ENCODE data around the gene C8A. TPM values are rescaled to one million over a fixed set of nuclear protein-coding genes. Genes with fewer than 3 reads are reported as not detected.

Gene C8A
- total RNA-seq, 4 donors from 2014 or later = 1.2 TPM; not detected in 3

DNA sequence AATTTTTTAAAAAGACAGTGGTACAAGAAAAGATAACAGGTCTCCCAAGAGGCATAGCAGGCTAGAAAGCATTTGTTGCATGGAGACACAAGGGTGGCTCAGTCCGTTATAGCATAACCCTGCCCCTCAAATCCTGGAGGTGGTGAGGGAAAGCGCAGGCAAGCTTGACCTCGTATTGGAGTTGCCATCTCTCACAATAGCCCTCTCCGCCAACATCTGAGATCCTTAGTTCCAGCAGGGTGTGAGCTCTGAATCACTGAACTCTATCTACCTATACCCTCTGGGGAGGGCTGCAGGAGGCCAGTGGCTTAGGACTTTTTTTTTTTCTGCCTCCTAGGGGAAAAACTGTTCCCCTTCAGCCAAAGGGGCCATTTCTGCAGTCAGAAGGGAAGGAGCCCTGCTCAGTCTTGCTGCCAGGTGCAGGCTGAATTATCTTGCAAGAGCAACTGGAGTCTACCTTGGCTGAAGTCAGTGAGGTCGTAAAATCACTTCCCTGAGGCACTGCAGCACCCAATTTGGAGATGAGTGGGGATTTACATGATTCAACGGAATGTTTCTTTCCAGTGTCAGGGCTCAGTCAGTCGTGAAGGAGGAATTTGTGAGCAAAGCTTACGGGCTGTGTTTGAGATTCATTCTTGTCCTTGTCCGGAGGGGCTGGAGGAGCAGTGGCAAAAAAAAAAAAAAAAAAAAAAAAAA, 17.2 kb upstream of the C8A start:
- TF ChIP-seq, protein P1, sequence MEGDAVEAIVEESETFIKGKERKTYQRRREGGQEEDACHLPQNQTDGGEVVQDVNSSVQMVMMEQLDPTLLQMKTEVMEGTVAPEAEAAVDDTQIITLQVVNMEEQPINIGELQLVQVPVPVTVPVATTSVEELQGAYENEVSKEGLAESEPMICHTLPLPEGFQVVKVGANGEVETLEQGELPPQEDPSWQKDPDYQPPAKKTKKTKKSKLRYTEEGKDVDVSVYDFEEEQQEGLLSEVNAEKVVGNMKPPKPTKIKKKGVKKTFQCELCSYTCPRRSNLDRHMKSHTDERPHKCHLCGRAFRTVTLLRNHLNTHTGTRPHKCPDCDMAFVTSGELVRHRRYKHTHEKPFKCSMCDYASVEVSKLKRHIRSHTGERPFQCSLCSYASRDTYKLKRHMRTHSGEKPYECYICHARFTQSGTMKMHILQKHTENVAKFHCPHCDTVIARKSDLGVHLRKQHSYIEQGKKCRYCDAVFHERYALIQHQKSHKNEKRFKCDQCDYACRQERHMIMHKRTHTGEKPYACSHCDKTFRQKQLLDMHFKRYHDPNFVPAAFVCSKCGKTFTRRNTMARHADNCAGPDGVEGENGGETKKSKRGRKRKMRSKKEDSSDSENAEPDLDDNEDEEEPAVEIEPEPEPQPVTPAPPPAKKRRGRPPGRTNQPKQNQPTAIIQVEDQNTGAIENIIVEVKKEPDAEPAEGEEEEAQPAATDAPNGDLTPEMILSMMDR (IDR thresholded peaks at IDR 0.05) = no peak
- no peak for TF ChIP-seq EP300 (IDR thresholded peaks at IDR 0.05)
- TF ChIP-seq POLR2A (IDR thresholded peaks at IDR 0.05) = no peak
- no peak for TF ChIP-seq POLR2AphosphoS5 (IDR thresholded peaks at IDR 0.05)
- Histone ChIP-seq H3K36me3 (no peaks in the 10 kb centered on the region), H3K4me1 (no peaks in the 10 kb centered on the region), H3K9me3 (peaks cover 5% of the 10 kb centered on the region), H3K4me3 (no peak overlapping the region), H3K27me3 (peaks cover 13% of the 10 kb centered on the region), H3K27ac (no peak overlapping the region)
- WGBS = 34% methylated on average over 9 of the region's 9 CpGs
- DNase-seq (ENCODE audit: low spot score in 2 of 2) = no peak

- Histone ChIP-seq H3K27me3 (peaks cover 13% of the 10 kb centered on the region), H3K4me3 (no peak overlapping the region), H3K27ac (no peak overlapping the region), H3K36me3 (no peaks in the 10 kb centered on the region), H3K9me3 (peaks cover 5% of the 10 kb centered on the region), H3K4me1 (no peaks in the 10 kb centered on the region)
- no peak for DNase-seq (ENCODE audit: low spot score in 2 of 2)
- TF ChIP-seq, protein P1 (IDR thresholded peaks at IDR 0.05) = no peak
- no peak for TF ChIP-seq EP300 (IDR thresholded peaks at IDR 0.05)
- TF ChIP-seq POLR2AphosphoS5 (IDR thresholded peaks at IDR 0.05) = no peak
- no peak for TF ChIP-seq POLR2A (IDR thresholded peaks at IDR 0.05)
- WGBS = 82% methylated on average over 3 of the region's 3 CpGs
Observed at GRCh38 chr1:56838759-56839158, 15.8 kb upstream of the C8A start.

DNA sequence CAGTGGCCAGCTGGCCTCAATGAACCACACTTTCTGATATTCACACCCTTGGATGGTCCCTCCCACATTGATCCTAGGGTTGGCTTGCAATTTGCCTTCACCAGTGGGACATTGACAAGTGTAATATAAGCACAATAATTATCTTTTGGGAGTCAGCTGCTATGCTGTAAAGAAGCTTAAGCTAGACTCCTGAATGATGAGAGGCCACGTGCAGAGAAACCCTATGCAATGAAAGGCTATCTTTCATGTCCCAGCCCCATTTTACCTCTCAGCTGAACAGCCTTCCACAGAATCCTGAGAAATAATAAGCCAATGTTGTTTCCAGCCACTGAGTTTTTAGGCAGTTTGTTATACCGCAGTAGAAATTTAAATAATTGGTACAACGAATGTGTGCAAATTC, 11.1 kb upstream of the C8A start:
- Histone ChIP-seq H3K4me1 (no peaks in the 10 kb centered on the region), H3K36me3 (no peaks in the 10 kb centered on the region), H3K9me3 (peaks cover 5% of the 10 kb centered on the region), H3K27me3 (peaks cover 22% of the 10 kb centered on the region), H3K4me3 (no peak overlapping the region), H3K27ac (no peak overlapping the region)
- DNase-seq (ENCODE audit: low spot score in 2 of 2) = no peak
- no peak for TF ChIP-seq POLR2AphosphoS5 (IDR thresholded peaks at IDR 0.05)
- no peak for TF ChIP-seq POLR2A (IDR thresholded peaks at IDR 0.05)
- TF ChIP-seq EP300 (IDR thresholded peaks at IDR 0.05) = no peak
- TF ChIP-seq, protein P1 (IDR thresholded peaks at IDR 0.05) = no peak
- WGBS = 77% methylated on average over 3 of the region's 3 CpGs

DNA sequence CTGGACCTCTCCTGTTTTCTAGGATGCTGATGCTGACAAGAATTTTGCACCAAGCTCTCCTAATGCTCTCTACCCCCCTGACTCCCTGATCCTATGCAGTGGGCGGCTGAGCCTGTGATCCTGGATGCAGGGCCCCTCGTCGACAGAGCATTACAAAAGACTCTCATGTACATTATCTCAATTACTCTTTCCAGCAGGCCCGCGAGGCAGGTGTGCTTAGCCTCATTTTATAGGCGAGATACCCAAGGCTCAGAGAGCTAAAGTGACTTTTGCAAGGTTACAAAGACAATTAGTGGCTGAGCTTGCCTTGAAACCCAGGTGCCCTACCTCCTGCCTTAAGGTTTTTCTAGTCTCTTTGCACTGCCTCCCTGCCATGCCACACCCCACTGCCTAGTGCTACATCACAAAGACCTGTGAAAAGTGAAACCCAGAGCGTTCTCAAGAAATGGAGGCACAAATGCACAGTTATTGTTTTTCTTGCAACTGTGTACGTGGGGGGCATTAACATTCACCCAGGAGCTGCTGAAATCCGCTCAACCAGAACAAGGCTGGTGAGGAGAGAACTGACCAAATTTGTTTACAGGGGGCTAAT, 10.0 kb upstream of the C8A start:
- peaks cover 14% of the 10 kb centered on the region for H3K27me3 ChIP-seq
- H3K27ac ChIP-seq = no peak overlapping the region
- H3K9me3 ChIP-seq = peaks cover 2% of the 10 kb centered on the region
- DNase-seq (ENCODE audit: low spot score in 2 of 2) = no peak
- no peak overlapping the region for H3K4me3 ChIP-seq
- TF ChIP-seq EP300 (IDR thresholded peaks at IDR 0.05) (no peak), POLR2AphosphoS5 (IDR thresholded peaks at IDR 0.05) (no peak), POLR2A (IDR thresholded peaks at IDR 0.05) (no peak)
- TF ChIP-seq, protein P1 (IDR thresholded peaks at IDR 0.05) = no peak
- H3K36me3 ChIP-seq = no peaks in the 10 kb centered on the region
- no peaks in the 10 kb centered on the region for H3K4me1 ChIP-seq
- WGBS = 63% methylated on average over 9 of the region's 9 CpGs

DNA sequence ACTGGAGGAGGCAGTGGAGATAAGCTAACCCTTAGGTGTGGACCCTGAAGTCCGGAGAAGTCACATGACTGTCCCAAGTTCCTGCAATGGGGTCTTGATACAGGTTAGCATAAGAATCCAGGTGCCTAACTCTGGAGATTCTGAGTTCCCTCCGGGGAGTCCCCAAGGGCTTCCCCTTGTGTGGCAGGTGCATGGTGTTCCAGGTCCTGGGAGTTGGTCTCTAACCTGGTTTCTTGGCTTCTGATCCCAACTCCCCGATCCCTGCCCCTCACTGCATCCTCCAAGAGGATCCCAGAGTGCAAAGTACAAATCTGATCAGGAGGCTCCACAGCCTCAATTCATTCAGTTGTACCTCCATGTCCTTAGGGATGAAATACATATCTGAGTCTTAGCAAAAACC, 9.3 kb upstream of the C8A start:
- Histone ChIP-seq H3K9me3 (no peaks in the 10 kb centered on the region), H3K4me3 (no peak overlapping the region), H3K36me3 (no peaks in the 10 kb centered on the region), H3K27ac (no peak overlapping the region), H3K27me3 (peaks cover 14% of the 10 kb centered on the region), H3K4me1 (no peaks in the 10 kb centered on the region)
- DNase-seq (ENCODE audit: low spot score in 2 of 2) = no peak
- TF ChIP-seq, protein P1 (IDR thresholded peaks at IDR 0.05) = no peak
- WGBS = 93% methylated on average over 3 of the region's 3 CpGs
